ENCODE results near the gene PDGFRA. TPM values are rescaled to one million over a fixed set of nuclear protein-coding genes. Genes with fewer than 3 reads are reported as not detected.

PDGFRA gene
- total and polyA plus RNA-seq, 4 donors = 6.5 to 37.0 (median 7.6) TPM

DNA sequence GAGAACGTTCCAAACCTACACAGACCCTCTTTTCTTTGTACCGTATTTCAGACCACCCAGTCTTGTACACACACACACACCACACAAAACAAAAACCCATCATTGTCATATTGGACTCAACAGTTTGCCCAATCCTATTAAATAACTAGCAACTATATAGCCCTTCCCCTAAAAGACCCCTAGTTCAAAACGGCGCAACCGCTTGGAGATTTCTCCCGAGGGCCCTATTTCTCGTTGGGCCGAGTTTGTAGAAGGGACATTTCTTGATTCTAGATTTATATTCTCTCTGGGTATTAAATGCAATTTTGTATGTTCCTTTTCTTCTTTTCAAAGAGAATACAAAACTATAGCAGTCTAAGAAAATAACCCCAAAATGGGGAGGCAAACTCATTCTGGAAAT, 547 bp upstream of the PDGFRA start (continued):
- no peak for TF ChIP-seq FOXA1 (IDR thresholded peaks at IDR 0.05)

- WGBS = 4% methylated on average over 63 of the region's 63 CpGs
- H3K27me3 ChIP-seq (ENCODE audit: control insufficient read depth in 4 of 4, insufficient read depth in 4 of 4, low read length in 3 of 4) = peaks cover 0 to 14% (median 4%) of the 10 kb centered on the region in 4 donors
- DNase-seq (ENCODE audit: low spot score) = no peak
- peak overlapping the region; percentile 29 to 48 for H3K27ac ChIP-seq (ENCODE audit: low read depth in 1 of 2, low read length in 2 of 2)
- TF ChIP-seq HNF4A (conservative IDR thresholded peaks at IDR 0.05) (no peak), YY1 (IDR thresholded peaks at IDR 0.05) (no peak), RAD21 (IDR thresholded peaks at IDR 0.05) (no peak), MAX (IDR thresholded peaks at IDR 0.05) (no peak), GABPA (IDR thresholded peaks at IDR 0.05 in 1 of 2, conservative IDR thresholded peaks at IDR 0.05 in 1 of 2) (no peak), CTCF (IDR thresholded peaks at IDR 0.05; ENCODE audit: low read depth, low read length, missing input control) (no peak), FOXA1 (IDR thresholded peaks at IDR 0.05) (no peak)
- TF ChIP-seq, protein P1, sequence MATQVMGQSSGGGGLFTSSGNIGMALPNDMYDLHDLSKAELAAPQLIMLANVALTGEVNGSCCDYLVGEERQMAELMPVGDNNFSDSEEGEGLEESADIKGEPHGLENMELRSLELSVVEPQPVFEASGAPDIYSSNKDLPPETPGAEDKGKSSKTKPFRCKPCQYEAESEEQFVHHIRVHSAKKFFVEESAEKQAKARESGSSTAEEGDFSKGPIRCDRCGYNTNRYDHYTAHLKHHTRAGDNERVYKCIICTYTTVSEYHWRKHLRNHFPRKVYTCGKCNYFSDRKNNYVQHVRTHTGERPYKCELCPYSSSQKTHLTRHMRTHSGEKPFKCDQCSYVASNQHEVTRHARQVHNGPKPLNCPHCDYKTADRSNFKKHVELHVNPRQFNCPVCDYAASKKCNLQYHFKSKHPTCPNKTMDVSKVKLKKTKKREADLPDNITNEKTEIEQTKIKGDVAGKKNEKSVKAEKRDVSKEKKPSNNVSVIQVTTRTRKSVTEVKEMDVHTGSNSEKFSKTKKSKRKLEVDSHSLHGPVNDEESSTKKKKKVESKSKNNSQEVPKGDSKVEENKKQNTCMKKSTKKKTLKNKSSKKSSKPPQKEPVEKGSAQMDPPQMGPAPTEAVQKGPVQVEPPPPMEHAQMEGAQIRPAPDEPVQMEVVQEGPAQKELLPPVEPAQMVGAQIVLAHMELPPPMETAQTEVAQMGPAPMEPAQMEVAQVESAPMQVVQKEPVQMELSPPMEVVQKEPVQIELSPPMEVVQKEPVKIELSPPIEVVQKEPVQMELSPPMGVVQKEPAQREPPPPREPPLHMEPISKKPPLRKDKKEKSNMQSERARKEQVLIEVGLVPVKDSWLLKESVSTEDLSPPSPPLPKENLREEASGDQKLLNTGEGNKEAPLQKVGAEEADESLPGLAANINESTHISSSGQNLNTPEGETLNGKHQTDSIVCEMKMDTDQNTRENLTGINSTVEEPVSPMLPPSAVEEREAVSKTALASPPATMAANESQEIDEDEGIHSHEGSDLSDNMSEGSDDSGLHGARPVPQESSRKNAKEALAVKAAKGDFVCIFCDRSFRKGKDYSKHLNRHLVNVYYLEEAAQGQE (IDR thresholded peaks at IDR 0.05) = no peak
- TF ChIP-seq, protein P2, sequence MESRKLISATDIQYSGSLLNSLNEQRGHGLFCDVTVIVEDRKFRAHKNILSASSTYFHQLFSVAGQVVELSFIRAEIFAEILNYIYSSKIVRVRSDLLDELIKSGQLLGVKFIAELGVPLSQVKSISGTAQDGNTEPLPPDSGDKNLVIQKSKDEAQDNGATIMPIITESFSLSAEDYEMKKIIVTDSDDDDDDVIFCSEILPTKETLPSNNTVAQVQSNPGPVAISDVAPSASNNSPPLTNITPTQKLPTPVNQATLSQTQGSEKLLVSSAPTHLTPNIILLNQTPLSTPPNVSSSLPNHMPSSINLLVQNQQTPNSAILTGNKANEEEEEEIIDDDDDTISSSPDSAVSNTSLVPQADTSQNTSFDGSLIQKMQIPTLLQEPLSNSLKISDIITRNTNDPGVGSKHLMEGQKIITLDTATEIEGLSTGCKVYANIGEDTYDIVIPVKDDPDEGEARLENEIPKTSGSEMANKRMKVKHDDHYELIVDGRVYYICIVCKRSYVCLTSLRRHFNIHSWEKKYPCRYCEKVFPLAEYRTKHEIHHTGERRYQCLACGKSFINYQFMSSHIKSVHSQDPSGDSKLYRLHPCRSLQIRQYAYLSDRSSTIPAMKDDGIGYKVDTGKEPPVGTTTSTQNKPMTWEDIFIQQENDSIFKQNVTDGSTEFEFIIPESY (IDR thresholded peaks at IDR 0.05) = no peak
- H3K9ac ChIP-seq (ENCODE audit: low read depth in 1 of 2, low read length in 2 of 2) = no peak overlapping the region
- H3K4me1 ChIP-seq (ENCODE audit: control insufficient read depth in 4 of 4, insufficient read depth in 4 of 4, low read length in 3 of 4) = peaks cover 24 to 69% (median 54%) of the 10 kb centered on the region in 4 donors
- H3K9me3 ChIP-seq (ENCODE audit: control insufficient read depth in 4 of 4, low read length in 3 of 4) = no peaks in the 10 kb centered on the region
- no peaks in the 10 kb centered on the region for H3K36me3 ChIP-seq (ENCODE audit: control insufficient read depth in 4 of 4, insufficient read depth in 3 of 4, low read depth in 1 of 4, low read length in 3 of 4)
- H3K4me3 ChIP-seq (ENCODE audit: low read depth in 1 of 3, low read length in 3 of 3) = peak overlapping the region in 1 of 3 donors; percentile 42
These were observed 764 bp downstream of the PDGFRA start for GRCh38 chr4:54229631-54230483.

Data from liver (tissue), 9 donors.